Ishikawa (cell line): ENCODE measurements around the gene SLC7A7.

Source experiments
- CEBPB ChIP-seq: IDR thresholded peaks from 2 replicates; pipeline ENCODE4 v1.6.1; 2012
- CREB1 ChIP-seq: IDR thresholded peaks from 2 replicates; pipeline ENCODE4 v1.6.1; 2012; ENCODE audit warnings: low read depth
- EGR1 ChIP-seq: IDR thresholded peaks from 2 replicates; pipeline ENCODE4 v1.6.1; 2012
- EP300 ChIP-seq: IDR thresholded peaks from 2 replicates; pipeline ENCODE4 v1.6.1; 2012; ENCODE audit warnings: borderline replicate concordance
- FOXM1 ChIP-seq: IDR thresholded peaks from 2 replicates; pipeline ENCODE4 v1.6.1; 2012; ENCODE audit warnings: low read depth, borderline replicate concordance
- MAX ChIP-seq: IDR thresholded peaks from 2 replicates; pipeline ENCODE4 v1.6.1; 2012
- NFIC ChIP-seq: IDR thresholded peaks from 2 replicates; pipeline ENCODE4 v1.6.1; 2012
- RAD21 ChIP-seq: IDR thresholded peaks from 2 replicates; pipeline ENCODE4 v1.6.1; 2012; ENCODE audit warnings: low read depth
- TAF1 ChIP-seq: IDR thresholded peaks from 2 replicates; pipeline ENCODE4 v1.6.1; 2012; ENCODE audit warnings: low read depth, mild to moderate bottlenecking
- TCF12 ChIP-seq: IDR thresholded peaks from 2 replicates; pipeline ENCODE4 v1.6.1; 2012; ENCODE audit warnings: low read depth
- TEAD4 ChIP-seq: IDR thresholded peaks from 2 replicates; pipeline ENCODE4 v1.6.1; 2012
- USF1 ChIP-seq: IDR thresholded peaks from 2 replicates; pipeline ENCODE4 v1.6.1; 2012
- YY1 ChIP-seq: IDR thresholded peaks from 2 replicates; pipeline ENCODE4 v1.6.1; 2012; ENCODE audit warnings: low read depth
- ZBTB7A ChIP-seq: IDR thresholded peaks from 2 replicates; pipeline ENCODE4 v1.6.1; 2012; ENCODE audit warnings: low read depth
- TF ChIP-seq, protein P1 (sequence below): IDR thresholded peaks from 2 replicates; pipeline ENCODE4 v1.6.1; 2012; ENCODE audit warnings: low read depth, mild to moderate bottlenecking

Gene SLC7A7

DNA sequence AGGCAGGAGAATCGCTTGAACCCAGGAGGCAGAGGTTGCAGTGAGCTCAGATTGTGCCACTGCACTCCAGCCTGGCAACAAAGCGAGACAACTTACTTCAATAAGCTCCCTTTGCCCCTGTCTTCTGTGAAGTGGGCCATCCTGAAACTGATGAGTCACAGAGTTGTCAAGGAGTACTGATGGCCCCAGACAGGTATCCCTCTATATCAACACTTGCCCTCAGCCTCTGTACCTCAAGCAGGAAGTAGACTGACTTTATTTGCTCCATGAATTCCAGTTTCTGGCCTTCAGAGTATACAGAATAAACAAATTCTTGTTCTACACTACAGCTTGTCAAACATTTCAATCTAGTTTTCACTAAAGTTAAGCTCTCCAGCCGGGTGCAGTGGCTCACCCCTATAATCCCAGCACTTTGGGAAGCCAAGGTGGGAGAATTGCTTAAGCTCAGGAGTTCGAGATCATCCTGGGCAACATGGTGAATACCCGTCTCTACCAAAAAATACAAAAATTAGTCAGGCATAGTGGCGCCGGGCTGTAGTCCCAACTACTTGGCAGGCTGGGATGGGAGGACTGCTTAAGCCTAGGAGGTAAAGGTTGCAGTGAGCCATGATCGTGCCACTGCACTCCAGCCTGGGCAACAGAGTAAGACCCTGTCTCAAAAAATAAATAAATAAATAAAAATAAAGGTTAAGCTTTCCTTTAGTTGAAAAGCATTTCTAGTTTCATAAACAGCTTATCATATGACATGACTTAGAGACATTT, 39.9 kb upstream of the SLC7A7 start:
- no peak for TF ChIP-seq TCF12
- no peak for TF ChIP-seq CREB1

GRCh38 chr14:22852940-22853767, 37.9 kb upstream of the SLC7A7 start:
- no peak for TF ChIP-seq ZBTB7A
- TF ChIP-seq TCF12: peak; percentile 15; the same call in 1 of the 2 replicates
- peak; percentile 59; the same call in 1 of the 2 replicates for TF ChIP-seq YY1
- TF ChIP-seq MAX: peak; percentile 56
- TF ChIP-seq RAD21: peak; percentile 98

DNA sequence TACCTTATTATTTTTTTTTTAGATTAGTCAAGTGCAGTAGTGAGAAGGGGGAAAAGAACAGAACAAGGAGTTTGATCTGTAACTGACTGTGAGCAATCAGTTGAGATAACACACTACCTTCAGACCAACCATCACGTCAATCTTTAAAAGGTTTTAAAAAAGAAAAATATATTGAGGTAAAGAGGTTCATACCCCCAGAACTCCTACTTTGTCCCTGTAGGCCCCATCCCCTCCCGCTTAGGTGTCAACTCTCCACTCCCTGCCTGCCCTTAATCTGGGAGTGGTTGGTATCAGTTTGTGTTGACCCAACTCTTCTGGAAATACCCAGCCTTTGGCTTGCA, 37.3 kb upstream of the SLC7A7 start:
- TF ChIP-seq CREB1: no peak
- TF ChIP-seq EP300: no peak
- TF ChIP-seq RAD21: no peak
- TF ChIP-seq TAF1: no peak
- TF ChIP-seq, protein P1, sequence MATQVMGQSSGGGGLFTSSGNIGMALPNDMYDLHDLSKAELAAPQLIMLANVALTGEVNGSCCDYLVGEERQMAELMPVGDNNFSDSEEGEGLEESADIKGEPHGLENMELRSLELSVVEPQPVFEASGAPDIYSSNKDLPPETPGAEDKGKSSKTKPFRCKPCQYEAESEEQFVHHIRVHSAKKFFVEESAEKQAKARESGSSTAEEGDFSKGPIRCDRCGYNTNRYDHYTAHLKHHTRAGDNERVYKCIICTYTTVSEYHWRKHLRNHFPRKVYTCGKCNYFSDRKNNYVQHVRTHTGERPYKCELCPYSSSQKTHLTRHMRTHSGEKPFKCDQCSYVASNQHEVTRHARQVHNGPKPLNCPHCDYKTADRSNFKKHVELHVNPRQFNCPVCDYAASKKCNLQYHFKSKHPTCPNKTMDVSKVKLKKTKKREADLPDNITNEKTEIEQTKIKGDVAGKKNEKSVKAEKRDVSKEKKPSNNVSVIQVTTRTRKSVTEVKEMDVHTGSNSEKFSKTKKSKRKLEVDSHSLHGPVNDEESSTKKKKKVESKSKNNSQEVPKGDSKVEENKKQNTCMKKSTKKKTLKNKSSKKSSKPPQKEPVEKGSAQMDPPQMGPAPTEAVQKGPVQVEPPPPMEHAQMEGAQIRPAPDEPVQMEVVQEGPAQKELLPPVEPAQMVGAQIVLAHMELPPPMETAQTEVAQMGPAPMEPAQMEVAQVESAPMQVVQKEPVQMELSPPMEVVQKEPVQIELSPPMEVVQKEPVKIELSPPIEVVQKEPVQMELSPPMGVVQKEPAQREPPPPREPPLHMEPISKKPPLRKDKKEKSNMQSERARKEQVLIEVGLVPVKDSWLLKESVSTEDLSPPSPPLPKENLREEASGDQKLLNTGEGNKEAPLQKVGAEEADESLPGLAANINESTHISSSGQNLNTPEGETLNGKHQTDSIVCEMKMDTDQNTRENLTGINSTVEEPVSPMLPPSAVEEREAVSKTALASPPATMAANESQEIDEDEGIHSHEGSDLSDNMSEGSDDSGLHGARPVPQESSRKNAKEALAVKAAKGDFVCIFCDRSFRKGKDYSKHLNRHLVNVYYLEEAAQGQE: no peak
- TF ChIP-seq MAX: no peak
- no peak for TF ChIP-seq YY1
- no peak for TF ChIP-seq TEAD4
- TF ChIP-seq ZBTB7A: no peak
- TF ChIP-seq TCF12: no peak

DNA sequence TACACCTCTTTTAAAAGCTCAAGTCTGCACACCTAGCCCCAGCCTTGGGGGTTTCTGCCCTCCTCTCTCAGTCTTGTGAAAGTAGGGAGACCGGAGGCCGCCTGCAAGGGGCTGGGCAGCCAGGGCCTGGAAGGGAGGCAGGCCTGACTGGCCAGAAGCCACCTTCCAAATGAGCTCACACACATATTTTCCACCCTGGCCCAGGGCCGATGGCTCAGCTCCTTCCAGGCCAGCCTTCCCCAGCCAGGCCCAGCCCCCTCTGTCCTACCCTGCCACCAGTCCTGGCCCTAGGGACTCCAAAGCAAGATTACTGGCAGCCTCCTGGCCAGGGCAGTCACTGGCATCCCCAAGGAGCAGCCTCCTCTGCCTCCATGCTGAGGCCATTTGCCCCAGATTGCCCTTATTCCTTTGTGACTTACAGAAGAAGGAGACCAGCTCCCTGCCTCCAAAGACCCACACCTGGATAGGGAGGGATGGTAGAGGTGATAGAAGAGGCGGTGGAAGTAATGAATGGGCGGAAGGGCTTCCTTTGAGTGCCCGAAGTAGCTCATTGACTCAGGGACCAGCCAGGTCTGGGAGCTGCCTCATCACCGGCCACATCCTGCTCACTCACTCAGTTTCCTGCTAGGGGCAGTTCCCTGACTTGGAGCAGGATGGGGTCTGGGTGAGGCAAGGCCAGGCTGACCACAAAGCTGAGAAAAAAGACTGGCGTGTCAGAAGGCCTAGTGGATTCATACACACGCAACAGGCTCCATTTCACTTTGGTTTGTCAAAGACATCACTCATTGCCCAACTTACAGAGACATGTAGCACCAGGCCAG, 35.9 kb upstream of the SLC7A7 start:
- no peak for TF ChIP-seq YY1
- TF ChIP-seq, protein P1: no peak
- TF ChIP-seq FOXM1: no peak
- TF ChIP-seq TAF1: no peak
- TF ChIP-seq TCF12: no peak
- TF ChIP-seq CEBPB: no peak
- no peak for TF ChIP-seq TEAD4
- TF ChIP-seq EGR1: no peak
- TF ChIP-seq RAD21: no peak
- no peak for TF ChIP-seq EP300
- no peak for TF ChIP-seq USF1
- TF ChIP-seq ZBTB7A: no peak
- no peak for TF ChIP-seq NFIC
- TF ChIP-seq MAX: no peak
- no peak for TF ChIP-seq CREB1

DNA sequence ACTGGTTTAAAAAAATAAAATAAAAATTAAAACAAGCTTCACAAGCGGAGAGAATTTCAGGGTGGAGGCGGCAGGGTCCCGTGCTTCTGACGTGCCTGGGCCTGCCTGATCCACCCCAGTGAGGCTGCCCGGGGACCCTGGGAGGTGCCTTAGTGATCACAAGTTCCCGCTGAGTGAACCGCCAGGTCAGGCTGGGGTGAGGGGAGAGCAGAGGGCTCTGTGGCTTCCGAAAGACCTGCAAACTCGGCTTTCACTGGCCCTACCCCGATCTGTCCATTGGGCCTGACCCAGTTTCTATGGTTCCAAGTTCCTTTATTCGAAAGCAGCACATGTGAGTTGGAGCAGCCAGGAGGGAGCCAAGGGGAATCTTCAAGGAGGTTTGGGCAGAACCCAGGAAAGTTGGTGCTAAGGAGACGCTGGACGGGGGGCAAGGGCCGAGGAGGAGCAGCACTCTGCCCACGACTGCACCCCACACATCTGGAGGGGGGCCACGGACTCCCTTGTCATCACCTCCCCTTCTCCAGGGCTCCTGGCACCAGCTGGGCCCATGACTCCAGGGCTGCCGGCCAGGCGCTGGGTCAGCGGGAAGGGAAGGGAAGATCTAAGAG, 34.1 kb upstream of the SLC7A7 start:
- no peak for TF ChIP-seq TAF1
- no peak for TF ChIP-seq TEAD4
